Tibial nerve (tissue), 4 donors: Measurements from ENCODE around the gene MICU1. TPM values are rescaled to one million over a fixed set of nuclear protein-coding genes. Genes with fewer than 3 reads are reported as not detected.

Source experiments
- DNase-seq, 2 donors: peaks; one replicate each; pipeline ENCODE4 v3.0.0-alpha.2; 2019; ENCODE audit warnings: low spot score in 2 of 2
- H3K27ac ChIP-seq, 4 donors: fragments of 200-600 bp; sonication (generic) in 3 of 4; one replicate each; pipeline ENCODE4 v1.5.1; 2017 to 2019; ENCODE audit warnings: mild to moderate bottlenecking in 1 of 4
- H3K27me3 ChIP-seq, 2 donors: fragments of 200-600 bp; sonication (generic) in 1 of 2; one replicate each; pipeline versions ENCODE4 v1.5.1 to v1.6.0; 2017 to 2019
- H3K36me3 ChIP-seq, 3 donors: fragments of 200-600 bp; sonication (generic); one replicate each; pipeline ENCODE4 v1.5.1; 2018 to 2019
- H3K4me1 ChIP-seq, 4 donors: fragments of 200-600 bp; sonication (generic) in 3 of 4; one replicate each; pipeline ENCODE4 v1.5.1; 2017 to 2019
- H3K4me3 ChIP-seq, 4 donors: fragments of 200-600 bp; sonication (generic) in 3 of 4; one replicate each; pipeline ENCODE4 v1.5.1; 2017 to 2019; ENCODE audit warnings: mild to moderate bottlenecking in 1 of 4, moderate library complexity in 1 of 4
- H3K9me3 ChIP-seq, 4 donors: fragments of 200-600 bp; sonication (generic) in 3 of 4; one replicate each; pipeline ENCODE4 v1.5.1; 2017 to 2019
- CTCF ChIP-seq, 5 experiments: fragments of 200-600 bp in 3 of 5; fragments of 450-650 bp in 2 of 5; sonication (generic) in 3 of 5; IDR thresholded peaks; one replicate each; pipeline ENCODE4 v1.5.1; 2016 to 2019; ENCODE audit warnings: antibody characterized with exemption in 5 of 5, mild to moderate bottlenecking in 3 of 5, moderate library complexity in 2 of 5
- EP300 ChIP-seq, 2 donors: sonication (generic); formaldehyde crosslinking; IDR thresholded peaks; one replicate each; pipeline ENCODE4 v1.6.1; 2017; ENCODE audit warnings: antibody characterized with exemption in 2 of 2, mild to moderate bottlenecking in 1 of 2
- POLR2A ChIP-seq, 2 donors: fragments of 450-650 bp; IDR thresholded peaks; one replicate each; pipeline ENCODE4 v1.6.1; 2017; ENCODE audit warnings: antibody characterized with exemption in 2 of 2, mild to moderate bottlenecking in 2 of 2, moderate library complexity in 2 of 2
- WGBS, 2 donors: methylation state at CpG; one replicate each; pipeline ENCODE4 v1.1.5; 2018; 5-methylcytosine and 5-hydroxymethylcytosine counted together
- total RNA-seq, 4 donors: library from RNA; depleted of rRNA; stranded (reverse); fragments of >200 nt; gene quantifications; one replicate each; pipeline ENCODE4 v1.1.0, GENCODE V29; 2016

MICU1 gene
- total RNA-seq, 4 donors from 2014 or later = 19.4 to 46.5 (median 35.8) TPM

- no peak for DNase-seq
- TF ChIP-seq POLR2A (IDR thresholded peaks at IDR 0.05) (no peak), EP300 (IDR thresholded peaks at IDR 0.05) (no peak), CTCF (IDR thresholded peaks at IDR 0.05) (no peak)
- Histone ChIP-seq H3K27me3 (no peaks in the 10 kb centered on the region), H3K9me3 (peaks cover 0 to 5% (median 0%) of the 10 kb centered on the region in 4 donors), H3K36me3 (peaks cover 0 to 3% (median 0%) of the 10 kb centered on the region in 3 donors), H3K27ac (no peak overlapping the region), H3K4me1 (peaks cover 0 to 6% (median 0%) of the 10 kb centered on the region in 4 donors), H3K4me3 (no peak overlapping the region)
- 98% methylated on average over 5 of the region's 5 CpGs for WGBS, 2 donors
These were observed 38.3 kb downstream of the MICU1 start for GRCh38 chr10:72587568-72587967.

- Histone ChIP-seq H3K27ac (peak overlapping the region in 1 of 4 donors; percentile 12), H3K27me3 (no peaks in the 10 kb centered on the region), H3K4me1 (peaks cover 0 to 11% (median 0%) of the 10 kb centered on the region in 4 donors), H3K4me3 (no peak overlapping the region), H3K36me3 (no peaks in the 10 kb centered on the region), H3K9me3 (no peaks in the 10 kb centered on the region)
- no peak for TF ChIP-seq POLR2A (IDR thresholded peaks at IDR 0.05)
- no peak for TF ChIP-seq CTCF (IDR thresholded peaks at IDR 0.05)
- no peak for TF ChIP-seq EP300 (IDR thresholded peaks at IDR 0.05)
- DNase-seq = no peak
- WGBS, 2 donors = 50 to 55% methylated on average over 4 of the region's 4 CpGs
These were observed 51.2 kb downstream of the MICU1 start for GRCh38 chr10:72574636-72575035.

- TF ChIP-seq CTCF (IDR thresholded peaks at IDR 0.05) (no peak), EP300 (IDR thresholded peaks at IDR 0.05) (no peak), POLR2A (IDR thresholded peaks at IDR 0.05) (no peak)
- Histone ChIP-seq H3K36me3 (no peaks in the 10 kb centered on the region), H3K27ac (no peak overlapping the region), H3K9me3 (no peaks in the 10 kb centered on the region), H3K4me3 (no peak overlapping the region), H3K4me1 (peaks cover 0 to 11% (median 0%) of the 10 kb centered on the region in 4 donors), H3K27me3 (no peaks in the 10 kb centered on the region)
- 94 to 97% methylated on average over 2 of the region's 2 CpGs for WGBS, 2 donors
- DNase-seq = no peak
These were observed 52.8 kb downstream of the MICU1 start for GRCh38 chr10:72573079-72573478.

GRCh38 chr10:72567889-72568640 is 57.8 kb downstream of the MICU1 start:
- no peaks in the 10 kb centered on the region for H3K27me3 ChIP-seq
- WGBS, 2 donors = 57 to 66% methylated on average over 4 of the region's 4 CpGs
- DNase-seq = no peak
- H3K27ac ChIP-seq = peak overlapping the region in 1 of 4 donors; percentile 49
- H3K36me3 ChIP-seq = peaks cover 0 to 32% (median 0%) of the 10 kb centered on the region in 3 donors
- H3K4me3 ChIP-seq = no peak overlapping the region
- H3K9me3 ChIP-seq = no peaks in the 10 kb centered on the region
- H3K4me1 ChIP-seq = peaks cover 0 to 5% (median 0%) of the 10 kb centered on the region in 4 donors
- TF ChIP-seq POLR2A (IDR thresholded peaks at IDR 0.05) (no peak), EP300 (IDR thresholded peaks at IDR 0.05) (no peak), CTCF (IDR thresholded peaks at IDR 0.05) (peak in 3 of 5 experiments; percentile 17 to 39 (median 19))

GRCh38 chr10:72567421-72567820 is 58.5 kb downstream of the MICU1 start:
- Histone ChIP-seq H3K27me3 (no peaks in the 10 kb centered on the region), H3K27ac (peak overlapping the region in 1 of 4 donors; percentile 49), H3K9me3 (no peaks in the 10 kb centered on the region), H3K36me3 (peaks cover 0 to 38% (median 0%) of the 10 kb centered on the region in 3 donors), H3K4me3 (no peak overlapping the region), H3K4me1 (peaks cover 0 to 5% (median 0%) of the 10 kb centered on the region in 4 donors)
- DNase-seq = no peak
- TF ChIP-seq EP300 (IDR thresholded peaks at IDR 0.05) (no peak), POLR2A (IDR thresholded peaks at IDR 0.05) (no peak), CTCF (IDR thresholded peaks at IDR 0.05) (no peak)
- 70 to 72% methylated on average over 3 of the region's 3 CpGs for WGBS, 2 donors
